Activated T-cell treated with anti-CD3 and anti-CD28 coated beads, Interleukin-2, amount 50 U/mL, for 4 hours (primary cell): ENCODE data around the gene TST. TPM values are rescaled to one million over a fixed set of nuclear protein-coding genes. Genes with fewer than 3 reads are reported as not detected.

Source experiments
- ATAC-seq, 2 donors: fragments of 200-7000 bp; cut with Tn5 transposase; one replicate each; pipeline ENCODE4 v1.10.0; 2021
- DNase-seq: peaks from one replicate; pipeline ENCODE4 v3.0.0-alpha.2; 2020
- H3K27me3 Mint-ChIP-seq: one replicate; pipeline ENCODE4 v1.8.0; 2021; ENCODE audit warnings: low read depth, mixed read lengths
- H3K36me3 Mint-ChIP-seq: one replicate; pipeline ENCODE4 v1.8.0; 2022; ENCODE audit warnings: mixed read lengths; ENCODE audit not compliant: insufficient read depth
- H3K4me1 Mint-ChIP-seq: one replicate; pipeline ENCODE4 v1.8.0; 2021; ENCODE audit warnings: low read depth, mixed read lengths
- H3K4me3 Mint-ChIP-seq: one replicate; pipeline ENCODE4 v1.8.0; 2021; ENCODE audit warnings: mild to moderate bottlenecking, moderate library complexity, mixed read lengths
- H3K9me3 Mint-ChIP-seq: one replicate; pipeline ENCODE4 v1.8.0; 2021; ENCODE audit warnings: mixed read lengths
- total RNA-seq, 3 donors: library from RNA; stranded (reverse); gene quantifications; one replicate each; pipeline ENCODE4 v1.2.1, GENCODE V29; 2021

The TST gene
- total RNA-seq, 3 donors from 2014 or later: 1.2 TPM

GRCh38 chr22:36981247-36981775 lies 37.9 kb downstream of the TST start:
- Mint-ChIP-seq H3K36me3 (no peaks in the 10 kb centered on the region), H3K4me3 (no peak overlapping the region), H3K4me1 (peaks cover 9% of the 10 kb centered on the region), H3K9me3 (peaks cover 11% of the 10 kb centered on the region), H3K27me3 (peaks cover 11% of the 10 kb centered on the region)
- DNase-seq (no peak), ATAC-seq (no peak)

GRCh38 chr22:36979016-36979910 lies 40.0 kb downstream of the TST start:
- DNase-seq (no peak), ATAC-seq (no peak)
- no peaks in the 10 kb centered on the region for H3K36me3 Mint-ChIP-seq
- H3K27me3 Mint-ChIP-seq: peaks cover 11% of the 10 kb centered on the region
- peaks cover 9% of the 10 kb centered on the region for H3K4me1 Mint-ChIP-seq
- no peaks in the 10 kb centered on the region for H3K9me3 Mint-ChIP-seq
- H3K4me3 Mint-ChIP-seq: no peak overlapping the region

- DNase-seq (peak; percentile 87), ATAC-seq (peak; percentile 85 to 88)
- H3K9me3 Mint-ChIP-seq: no peaks in the 10 kb centered on the region
- H3K36me3 Mint-ChIP-seq: no peaks in the 10 kb centered on the region
- H3K4me1 Mint-ChIP-seq: peaks cover 9% of the 10 kb centered on the region
- peaks cover 7% of the 10 kb centered on the region for H3K27me3 Mint-ChIP-seq
- peak overlapping the region; percentile 91 for H3K4me3 Mint-ChIP-seq
Observed at GRCh38 chr22:36977947-36978660, 41.1 kb downstream of the TST start.

GRCh38 chr22:36977401-36977861 lies 41.8 kb downstream of the TST start:
- H3K9me3 Mint-ChIP-seq: no peaks in the 10 kb centered on the region
- ATAC-seq (peak; percentile 90 to 95), DNase-seq (peak; percentile 76)
- H3K4me1 Mint-ChIP-seq: peaks cover 9% of the 10 kb centered on the region
- H3K27me3 Mint-ChIP-seq: peaks cover 5% of the 10 kb centered on the region
- no peaks in the 10 kb centered on the region for H3K36me3 Mint-ChIP-seq
- H3K4me3 Mint-ChIP-seq: peak overlapping the region; percentile 91

GRCh38 chr22:36976606-36977005 lies 42.6 kb downstream of the TST start:
- ATAC-seq: no peak
- Mint-ChIP-seq H3K9me3 (no peaks in the 10 kb centered on the region), H3K4me3 (peak overlapping the region; percentile 91), H3K27me3 (no peaks in the 10 kb centered on the region), H3K36me3 (no peaks in the 10 kb centered on the region), H3K4me1 (peaks cover 9% of the 10 kb centered on the region)
- DNase-seq: no peak

- H3K4me1 Mint-ChIP-seq: no peaks in the 10 kb centered on the region
- H3K9me3 Mint-ChIP-seq: no peaks in the 10 kb centered on the region
- no peak overlapping the region for H3K4me3 Mint-ChIP-seq
- H3K36me3 Mint-ChIP-seq: no peaks in the 10 kb centered on the region
- no peaks in the 10 kb centered on the region for H3K27me3 Mint-ChIP-seq
- no peak for DNase-seq
- ATAC-seq: no peak
Observed at GRCh38 chr22:36971341-36972125, 47.7 kb downstream of the TST start.

GRCh38 chr22:36968249-36968964 lies 50.8 kb downstream of the TST start:
- ATAC-seq (no peak), DNase-seq (no peak)
- H3K9me3 Mint-ChIP-seq: no peaks in the 10 kb centered on the region
- peaks cover 1% of the 10 kb centered on the region for H3K27me3 Mint-ChIP-seq
- H3K36me3 Mint-ChIP-seq: no peaks in the 10 kb centered on the region
- no peaks in the 10 kb centered on the region for H3K4me1 Mint-ChIP-seq
- H3K4me3 Mint-ChIP-seq: no peak overlapping the region

GRCh38 chr22:36966851-36967540 lies 52.3 kb downstream of the TST start:
- ATAC-seq: no peak
- DNase-seq: no peak
- H3K4me1 Mint-ChIP-seq: no peaks in the 10 kb centered on the region
- H3K9me3 Mint-ChIP-seq: no peaks in the 10 kb centered on the region
- H3K4me3 Mint-ChIP-seq: no peak overlapping the region
- H3K36me3 Mint-ChIP-seq: no peaks in the 10 kb centered on the region
- H3K27me3 Mint-ChIP-seq: peaks cover 4% of the 10 kb centered on the region

- Mint-ChIP-seq H3K9me3 (no peaks in the 10 kb centered on the region), H3K36me3 (no peaks in the 10 kb centered on the region)
- DNase-seq: no peak
Observed at GRCh38 chr22:36965696-36966095, 53.6 kb downstream of the TST start.

GRCh38 chr22:36964106-36964505 lies 55.1 kb downstream of the TST start:
- H3K9me3 Mint-ChIP-seq: no peaks in the 10 kb centered on the region
- no peaks in the 10 kb centered on the region for H3K4me1 Mint-ChIP-seq
- peaks cover 18% of the 10 kb centered on the region for H3K27me3 Mint-ChIP-seq
- no peak for DNase-seq
- ATAC-seq: no peak
- H3K36me3 Mint-ChIP-seq: no peaks in the 10 kb centered on the region
- no peak overlapping the region for H3K4me3 Mint-ChIP-seq

More at GRCh38 chr22:36965696-36966095, 53.6 kb downstream of the TST start:
- Mint-ChIP-seq H3K4me3 (no peak overlapping the region), H3K4me1 (no peaks in the 10 kb centered on the region), H3K27me3 (peaks cover 13% of the 10 kb centered on the region)
- ATAC-seq: no peak

GRCh38 chr22:36963302-36963701 lies 55.9 kb downstream of the TST start:
- Mint-ChIP-seq H3K36me3 (no peaks in the 10 kb centered on the region), H3K27me3 (peaks cover 25% of the 10 kb centered on the region), H3K4me3 (no peak overlapping the region), H3K9me3 (no peaks in the 10 kb centered on the region), H3K4me1 (no peaks in the 10 kb centered on the region)
- ATAC-seq: no peak
- DNase-seq: no peak

- H3K36me3 Mint-ChIP-seq: no peaks in the 10 kb centered on the region
- no peak overlapping the region for H3K4me3 Mint-ChIP-seq
- ATAC-seq: no peak
- H3K9me3 Mint-ChIP-seq: peaks cover 4% of the 10 kb centered on the region
- no peak for DNase-seq
- no peaks in the 10 kb centered on the region for H3K4me1 Mint-ChIP-seq
- H3K27me3 Mint-ChIP-seq: peaks cover 25% of the 10 kb centered on the region
Observed at GRCh38 chr22:36961626-36962025, 57.6 kb downstream of the TST start.
